ENCODE data around the gene SMAD7. TPM values are rescaled to one million over a fixed set of nuclear protein-coding genes. Genes with fewer than 3 reads are reported as not detected.

The SMAD7 gene
- total RNA-seq, 6 experiments from 2014 or later: 29.6 to 35.8 (median 30.7) TPM

DNA sequence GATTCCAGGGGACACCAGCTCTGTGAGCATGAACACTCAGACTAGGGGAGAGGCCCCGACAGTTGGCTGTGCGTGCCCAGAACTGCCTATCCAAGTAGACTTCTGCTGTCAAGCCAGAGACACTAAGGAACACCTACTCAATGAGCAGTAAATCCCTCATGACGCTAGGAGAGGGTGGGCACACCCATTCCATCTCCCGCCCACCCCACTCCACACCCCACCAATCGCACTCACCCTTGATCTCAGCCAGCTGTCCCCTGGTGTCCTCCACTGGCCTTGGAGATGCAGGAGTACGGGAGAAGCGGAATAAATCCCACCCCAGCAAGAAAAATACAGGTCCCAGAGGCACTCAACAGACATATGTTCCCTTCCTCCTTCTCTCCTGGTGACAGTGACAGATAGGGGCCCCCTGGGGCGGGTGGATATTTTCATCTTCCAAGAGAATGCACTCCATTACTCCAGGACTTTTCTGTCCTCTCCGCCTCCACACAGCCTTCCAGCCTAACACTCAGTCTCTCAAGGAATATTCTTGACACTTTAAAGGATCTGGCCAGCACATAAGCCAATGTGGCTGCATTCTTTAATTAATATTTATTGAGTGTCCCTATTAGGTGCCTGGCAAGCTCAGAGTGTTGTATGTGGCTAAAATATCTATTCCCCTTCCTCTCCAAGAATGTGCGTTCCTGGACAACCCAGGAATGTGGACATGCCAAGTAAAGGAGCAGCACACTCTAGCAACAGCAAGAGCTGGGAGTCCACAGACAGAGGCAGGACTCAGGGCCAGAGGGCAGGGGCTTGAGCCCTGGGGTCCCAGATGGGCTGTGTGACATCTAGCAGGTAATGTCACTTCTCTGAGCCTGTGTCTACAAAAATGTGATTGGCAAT, 13.1 kb upstream of the SMAD7 start:
- Mint-ChIP-seq H3K4me1 (ENCODE audit: low read depth) (peaks cover 24% of the 10 kb centered on the region), H3K9me3 (no peaks in the 10 kb centered on the region), H3K27ac (no peak overlapping the region), H3K4me3 (no peak overlapping the region), H3K36me3 (ENCODE audit: low read depth) (no peaks in the 10 kb centered on the region), H3K27me3 (ENCODE audit: insufficient read depth) (peaks cover 4% of the 10 kb centered on the region)
- TF ChIP-seq, protein P1, sequence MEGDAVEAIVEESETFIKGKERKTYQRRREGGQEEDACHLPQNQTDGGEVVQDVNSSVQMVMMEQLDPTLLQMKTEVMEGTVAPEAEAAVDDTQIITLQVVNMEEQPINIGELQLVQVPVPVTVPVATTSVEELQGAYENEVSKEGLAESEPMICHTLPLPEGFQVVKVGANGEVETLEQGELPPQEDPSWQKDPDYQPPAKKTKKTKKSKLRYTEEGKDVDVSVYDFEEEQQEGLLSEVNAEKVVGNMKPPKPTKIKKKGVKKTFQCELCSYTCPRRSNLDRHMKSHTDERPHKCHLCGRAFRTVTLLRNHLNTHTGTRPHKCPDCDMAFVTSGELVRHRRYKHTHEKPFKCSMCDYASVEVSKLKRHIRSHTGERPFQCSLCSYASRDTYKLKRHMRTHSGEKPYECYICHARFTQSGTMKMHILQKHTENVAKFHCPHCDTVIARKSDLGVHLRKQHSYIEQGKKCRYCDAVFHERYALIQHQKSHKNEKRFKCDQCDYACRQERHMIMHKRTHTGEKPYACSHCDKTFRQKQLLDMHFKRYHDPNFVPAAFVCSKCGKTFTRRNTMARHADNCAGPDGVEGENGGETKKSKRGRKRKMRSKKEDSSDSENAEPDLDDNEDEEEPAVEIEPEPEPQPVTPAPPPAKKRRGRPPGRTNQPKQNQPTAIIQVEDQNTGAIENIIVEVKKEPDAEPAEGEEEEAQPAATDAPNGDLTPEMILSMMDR (IDR thresholded peaks at IDR 0.05): no peak
- DNase-seq: no peak

DNA sequence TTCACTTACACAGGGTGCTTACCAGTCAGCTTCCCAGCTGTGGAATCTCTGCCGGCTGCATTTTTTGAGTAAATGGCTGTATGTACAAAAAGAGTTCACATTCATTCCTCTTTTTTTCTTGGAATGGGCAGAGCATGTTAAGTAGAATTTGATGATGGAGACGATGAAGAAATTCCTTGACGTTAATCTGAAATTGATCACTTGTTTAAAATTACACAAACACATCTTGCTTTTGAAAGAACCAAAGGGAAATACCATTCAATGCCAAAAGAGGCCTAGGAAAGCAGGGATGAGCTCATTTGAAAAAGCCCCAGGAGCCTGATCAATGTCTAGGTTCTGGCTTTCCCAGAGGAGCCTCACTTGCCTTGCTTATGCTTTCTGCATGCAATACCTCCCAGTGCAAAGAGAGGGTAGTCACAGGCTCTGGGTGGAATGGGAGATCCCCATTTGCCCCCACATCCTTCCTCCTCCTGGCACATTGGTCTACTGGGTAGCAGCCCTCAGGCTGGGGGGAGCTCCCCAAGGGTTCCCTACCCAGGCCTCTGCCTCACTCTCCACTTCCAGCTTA, 12.3 kb upstream of the SMAD7 start:
- peaks cover 24% of the 10 kb centered on the region for H3K4me1 Mint-ChIP-seq (ENCODE audit: low read depth)
- H3K4me3 Mint-ChIP-seq: no peak overlapping the region
- no peaks in the 10 kb centered on the region for H3K27me3 Mint-ChIP-seq (ENCODE audit: insufficient read depth)
- H3K27ac Mint-ChIP-seq: no peak overlapping the region
- TF ChIP-seq, protein P1 (IDR thresholded peaks at IDR 0.05): 0 out of 2 replicates have a peak, but pooled peaks have one; percentile 20
- H3K36me3 Mint-ChIP-seq (ENCODE audit: low read depth): no peaks in the 10 kb centered on the region
- no peaks in the 10 kb centered on the region for H3K9me3 Mint-ChIP-seq
- no peak for DNase-seq

DNA sequence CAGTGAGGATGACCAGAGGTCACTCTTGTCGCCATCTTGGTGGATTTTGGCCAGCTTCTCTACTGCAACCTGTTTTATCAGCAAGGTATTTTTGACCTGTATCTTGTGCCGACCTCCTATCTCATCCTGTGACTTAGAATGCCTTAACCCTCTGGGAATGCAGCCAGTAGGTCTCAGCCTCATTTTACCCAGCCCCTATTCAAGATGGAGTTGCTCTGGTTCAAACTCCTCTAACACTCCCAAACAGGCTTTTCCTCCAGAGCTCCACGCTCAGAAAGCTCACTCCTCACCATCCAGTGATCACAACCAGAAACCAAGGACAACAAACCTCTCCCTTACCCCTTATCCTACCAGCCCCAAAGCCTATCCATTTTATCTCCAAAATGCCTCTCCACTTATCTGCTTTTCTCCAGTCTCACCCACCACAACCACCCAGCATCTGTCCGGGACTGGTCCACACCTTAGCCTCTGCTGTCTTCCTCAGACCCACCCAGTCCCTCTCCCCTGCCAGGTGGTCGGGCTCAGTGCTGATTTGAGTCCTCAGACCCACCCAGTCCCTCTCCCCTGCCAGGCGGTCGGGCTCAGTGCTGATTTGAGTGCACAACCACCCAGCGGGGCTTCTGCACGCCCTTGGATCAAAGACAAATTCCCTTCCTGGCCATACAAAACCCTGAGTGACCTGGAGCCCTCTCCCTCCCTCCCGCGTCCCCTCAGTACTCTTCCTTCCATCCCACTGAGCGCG, 11.7 kb upstream of the SMAD7 start:
- no peaks in the 10 kb centered on the region for H3K36me3 Mint-ChIP-seq (ENCODE audit: low read depth)
- no peak for DNase-seq
- H3K27ac Mint-ChIP-seq: no peak overlapping the region
- peaks cover 31% of the 10 kb centered on the region for H3K4me1 Mint-ChIP-seq (ENCODE audit: low read depth)
- no peaks in the 10 kb centered on the region for H3K9me3 Mint-ChIP-seq
- TF ChIP-seq, protein P1 (IDR thresholded peaks at IDR 0.05): no peak
- H3K27me3 Mint-ChIP-seq (ENCODE audit: insufficient read depth): no peaks in the 10 kb centered on the region
- no peak overlapping the region for H3K4me3 Mint-ChIP-seq

DNA sequence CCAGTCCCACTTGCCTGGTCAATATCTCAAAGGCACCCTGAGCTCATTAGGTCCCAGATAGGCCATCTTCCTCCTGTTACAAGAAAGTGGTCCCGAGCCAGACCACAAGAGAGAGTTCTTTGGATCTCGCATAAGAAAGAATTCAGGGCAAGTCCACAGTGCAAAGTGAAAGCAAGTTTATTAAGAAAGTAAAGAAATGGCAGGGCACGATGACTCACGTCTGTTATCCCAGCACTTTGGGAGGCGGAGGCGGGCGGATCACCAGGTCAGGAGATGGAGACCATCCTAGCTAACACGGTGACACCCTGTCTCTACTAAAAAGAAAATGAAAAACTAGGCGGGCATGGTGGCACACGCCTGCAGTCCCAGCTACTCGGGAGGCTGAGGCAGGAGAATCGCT, 10.8 kb upstream of the SMAD7 start:
- H3K4me3 Mint-ChIP-seq: no peak overlapping the region; the same call in 1 of the 2 replicates
- H3K36me3 Mint-ChIP-seq (ENCODE audit: low read depth): no peaks in the 10 kb centered on the region
- no peaks in the 10 kb centered on the region for H3K9me3 Mint-ChIP-seq
- peaks cover 2% of the 10 kb centered on the region; the same call in 1 of the 2 replicates for H3K27me3 Mint-ChIP-seq (ENCODE audit: insufficient read depth)
- DNase-seq: no peak
- TF ChIP-seq, protein P1 (IDR thresholded peaks at IDR 0.05): no peak
- peak overlapping the region; percentile 71; the same call in 1 of the 2 replicates for H3K27ac Mint-ChIP-seq
- peaks cover 40% of the 10 kb centered on the region for H3K4me1 Mint-ChIP-seq (ENCODE audit: low read depth)
